H1 (cell line): Measurements from ENCODE around the gene RNU5D-1.

ENCODE experiments used
- CHD2 ChIP-seq: IDR thresholded peaks from 2 replicates; pipeline ENCODE4 v1.6.1; 2012; ENCODE audit warnings: low read length, improper control_type of control experiment
- CREB1 ChIP-seq: IDR thresholded peaks from 2 replicates; pipeline ENCODE4 v1.6.1; 2012; ENCODE audit warnings: inconsistent platforms
- EZH2 ChIP-seq: fragments of 200-600 bp; sonication (generic); IDR thresholded peaks from 2 replicates; pipeline ENCODE4 v1.7.1; 2012; ENCODE audit warnings: low read depth, mild to moderate bottlenecking, moderate library complexity, low read length, inconsistent platforms; ENCODE audit not compliant: severe bottlenecking
- POLR2A ChIP-seq, 2 experiments: IDR thresholded peaks; 1 replicate in 1 of 2; 2 replicates in 1 of 2; pipeline ENCODE4 v1.6.1; 2011; ENCODE audit warnings: low read depth in 2 of 2, low read length in 2 of 2, mild to moderate bottlenecking in 2 of 2; ENCODE audit errors: control extremely low read depth in 1 of 2
- POLR2AphosphoS5 ChIP-seq: IDR thresholded peaks from 2 replicates; pipeline ENCODE4 v1.6.1; 2011; ENCODE audit warnings: low read depth, low read length
- RFX5 ChIP-seq: IDR thresholded peaks from 2 replicates; pipeline ENCODE4 v1.6.1; 2011; ENCODE audit warnings: low read depth, low read length, improper control_type of control experiment, borderline replicate concordance
- SIN3A ChIP-seq, 2 experiments: IDR thresholded peaks in 1 of 2; conservative IDR thresholded peaks in 1 of 2; 2 replicates each; pipeline ENCODE4 v1.6.1; 2011 to 2012; ENCODE audit warnings: low read length in 2 of 2, improper control_type of control experiment in 1 of 2, low read depth in 1 of 2, mild to moderate bottlenecking in 1 of 2
- SP1 ChIP-seq: IDR thresholded peaks from 2 replicates; pipeline ENCODE4 v1.6.1; 2011; ENCODE audit warnings: low read depth, low read length
- TAF1 ChIP-seq: IDR thresholded peaks from 2 replicates; pipeline ENCODE4 v1.6.1; 2011; ENCODE audit warnings: mild to moderate bottlenecking, low read depth, low read length
- TAF7 ChIP-seq: optimal IDR thresholded peaks from 2 replicates; pipeline ENCODE3; 2011; ENCODE audit warnings: low read depth, mild to moderate bottlenecking, inconsistent platforms, low read length, moderate library complexity, borderline replicate concordance
- YY1 ChIP-seq: IDR thresholded peaks from 2 replicates; pipeline ENCODE4 v1.6.1; 2011; ENCODE audit warnings: low read depth, mild to moderate bottlenecking, low read length
- TF ChIP-seq, protein P1 (sequence below), 3 experiments: IDR thresholded peaks; 1 replicate in 2 of 3; 2 replicates in 1 of 3; pipeline versions ENCODE4 v1.5.1 to v1.6.1; 2011; ENCODE audit warnings: low read length in 3 of 3, mild to moderate bottlenecking in 3 of 3, inconsistent platforms in 2 of 3, low read depth in 1 of 3, moderate library complexity in 1 of 3; ENCODE audit not compliant: insufficient read depth in 1 of 3; ENCODE audit errors: control extremely low read depth in 1 of 3
- TF ChIP-seq, protein P2 (sequence below): IDR thresholded peaks from 2 replicates; pipeline ENCODE4 v1.6.1; 2011; ENCODE audit warnings: low read length, improper control_type of control experiment

DNA sequence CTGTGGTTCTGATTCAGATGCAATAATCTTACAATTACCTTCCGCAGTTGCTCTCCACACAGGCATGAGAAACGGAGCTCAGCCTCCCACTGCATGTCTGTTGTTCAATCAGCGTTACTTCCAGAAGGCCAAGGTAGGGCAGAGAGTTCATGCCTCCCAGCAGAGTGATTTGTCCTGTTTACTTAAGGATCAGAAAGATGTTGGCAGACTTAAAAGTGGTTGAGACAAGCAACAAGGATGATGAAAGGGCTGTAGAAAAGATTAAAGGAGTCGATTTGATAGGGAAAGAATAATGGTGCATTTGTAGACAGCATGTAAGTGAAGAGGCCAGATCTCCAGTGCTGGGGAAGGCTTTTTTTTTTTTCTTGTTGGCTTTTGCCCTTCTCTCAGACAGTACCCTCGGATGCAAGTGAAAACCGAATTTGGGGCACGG, 29.8 kb downstream of the RNU5D-1 start:
- TF ChIP-seq RFX5 (no peak), POLR2A (IDR thresholded peaks at IDR 0.05; ENCODE audit: control extremely low read depth in 1 of 2, low read depth in 2 of 2, low read length in 2 of 2) (no peak), YY1 (no peak), POLR2AphosphoS5 (no peak), TAF7 (no peak), CREB1 (no peak), CHD2 (no peak), EZH2 (no peak), SP1 (no peak), TAF1 (no peak), SIN3A (conservative IDR thresholded peaks at IDR 0.05 in 1 of 2, IDR thresholded peaks at IDR 0.05 in 1 of 2; ENCODE audit: low read depth in 1 of 2, low read length in 2 of 2) (no peak)
- TF ChIP-seq, protein P1, sequence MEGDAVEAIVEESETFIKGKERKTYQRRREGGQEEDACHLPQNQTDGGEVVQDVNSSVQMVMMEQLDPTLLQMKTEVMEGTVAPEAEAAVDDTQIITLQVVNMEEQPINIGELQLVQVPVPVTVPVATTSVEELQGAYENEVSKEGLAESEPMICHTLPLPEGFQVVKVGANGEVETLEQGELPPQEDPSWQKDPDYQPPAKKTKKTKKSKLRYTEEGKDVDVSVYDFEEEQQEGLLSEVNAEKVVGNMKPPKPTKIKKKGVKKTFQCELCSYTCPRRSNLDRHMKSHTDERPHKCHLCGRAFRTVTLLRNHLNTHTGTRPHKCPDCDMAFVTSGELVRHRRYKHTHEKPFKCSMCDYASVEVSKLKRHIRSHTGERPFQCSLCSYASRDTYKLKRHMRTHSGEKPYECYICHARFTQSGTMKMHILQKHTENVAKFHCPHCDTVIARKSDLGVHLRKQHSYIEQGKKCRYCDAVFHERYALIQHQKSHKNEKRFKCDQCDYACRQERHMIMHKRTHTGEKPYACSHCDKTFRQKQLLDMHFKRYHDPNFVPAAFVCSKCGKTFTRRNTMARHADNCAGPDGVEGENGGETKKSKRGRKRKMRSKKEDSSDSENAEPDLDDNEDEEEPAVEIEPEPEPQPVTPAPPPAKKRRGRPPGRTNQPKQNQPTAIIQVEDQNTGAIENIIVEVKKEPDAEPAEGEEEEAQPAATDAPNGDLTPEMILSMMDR (IDR thresholded peaks at IDR 0.05; ENCODE audit: control extremely low read depth in 1 of 3, insufficient read depth in 1 of 3, low read depth in 1 of 3, low read length in 3 of 3): no peak
- TF ChIP-seq, protein P2, sequence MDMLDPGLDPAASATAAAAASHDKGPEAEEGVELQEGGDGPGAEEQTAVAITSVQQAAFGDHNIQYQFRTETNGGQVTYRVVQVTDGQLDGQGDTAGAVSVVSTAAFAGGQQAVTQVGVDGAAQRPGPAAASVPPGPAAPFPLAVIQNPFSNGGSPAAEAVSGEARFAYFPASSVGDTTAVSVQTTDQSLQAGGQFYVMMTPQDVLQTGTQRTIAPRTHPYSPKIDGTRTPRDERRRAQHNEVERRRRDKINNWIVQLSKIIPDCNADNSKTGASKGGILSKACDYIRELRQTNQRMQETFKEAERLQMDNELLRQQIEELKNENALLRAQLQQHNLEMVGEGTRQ: no peak
